ENCODE results near the gene NKX6-1.

The NKX6-1 gene

GRCh38 chr4:84498935-84499623, at the start of gene NKX6-1:
Gene NKX6-1, minus strand, starts transcription at chr4:84499292. Its CDS starts 1,064 bp downstream, at chr4:84498228.
- no peak for TF ChIP-seq CTCF (IDR thresholded peaks at IDR 0.05; ENCODE audit: low read depth, low read length, missing control alignments)
- no peak for DNase-seq (ENCODE audit: extremely low read depth, low read depth)
- peak within 1 kb of the TSS; percentile 27 for H3K4me3 ChIP-seq (replicated peaks; ENCODE audit: low read depth, low read length)

GRCh38 chr4:84547211-84547610, 48.1 kb upstream of the NKX6-1 start:
- no peak for DNase-seq (ENCODE audit: extremely low read depth, low read depth)

GRCh38 chr4:84545093-84545492, 46.0 kb upstream of the NKX6-1 start:
- TF ChIP-seq CTCF (IDR thresholded peaks at IDR 0.05; ENCODE audit: low read depth, low read length, missing control alignments): no peak
- H3K4me3 ChIP-seq (replicated peaks; ENCODE audit: low read depth, low read length): no peak overlapping the region
- DNase-seq (ENCODE audit: extremely low read depth, low read depth): no peak

More at GRCh38 chr4:84547211-84547610, 48.1 kb upstream of the NKX6-1 start:
- no peak for TF ChIP-seq CTCF (IDR thresholded peaks at IDR 0.05; ENCODE audit: low read depth, low read length, missing control alignments)
- H3K4me3 ChIP-seq (replicated peaks; ENCODE audit: low read depth, low read length): no peak overlapping the region

GRCh38 chr4:84535901-84536300, 36.8 kb upstream of the NKX6-1 start:
- DNase-seq (ENCODE audit: extremely low read depth, low read depth): no peak
- no peak for TF ChIP-seq CTCF (IDR thresholded peaks at IDR 0.05; ENCODE audit: low read depth, low read length, missing control alignments)
- no peak overlapping the region for H3K4me3 ChIP-seq (replicated peaks; ENCODE audit: low read depth, low read length)

- no peak for DNase-seq (ENCODE audit: extremely low read depth, low read depth)
- H3K4me3 ChIP-seq (replicated peaks; ENCODE audit: low read depth, low read length): no peak overlapping the region
- TF ChIP-seq CTCF (IDR thresholded peaks at IDR 0.05; ENCODE audit: low read depth, low read length, missing control alignments): no peak
These were observed 32.6 kb upstream of the NKX6-1 start for GRCh38 chr4:84531689-84532088.

- no peak for TF ChIP-seq CTCF (IDR thresholded peaks at IDR 0.05; ENCODE audit: low read depth, low read length, missing control alignments)
- DNase-seq (ENCODE audit: extremely low read depth, low read depth): peak; percentile 10
These were observed 31.8 kb upstream of the NKX6-1 start for GRCh38 chr4:84530871-84531270.

GRCh38 chr4:84530454-84530853, 31.4 kb upstream of the NKX6-1 start:
- TF ChIP-seq CTCF (IDR thresholded peaks at IDR 0.05; ENCODE audit: low read depth, low read length, missing control alignments): no peak
- H3K4me3 ChIP-seq (replicated peaks; ENCODE audit: low read depth, low read length): no peak overlapping the region
- peak; percentile 15 for DNase-seq (ENCODE audit: extremely low read depth, low read depth)

More at GRCh38 chr4:84530871-84531270, 31.8 kb upstream of the NKX6-1 start:
- H3K4me3 ChIP-seq (replicated peaks; ENCODE audit: low read depth, low read length): no peak overlapping the region
